ENCODE results near the gene CCDC85A. TPM values are rescaled to one million over a fixed set of nuclear protein-coding genes. Genes with fewer than 3 reads are reported as not detected.
A peak's percentile ranks its signal among the peaks of the same experiment; 100 is the strongest.
"Not testable (repeated sequence)": the region's sequence is repeated elsewhere in the genome, so short reads cannot be mapped to it uniquely, and the experiment has no call there.

The CCDC85A gene
- 1 to 10 TPM; 2.5 to 4.9 TPM for total RNA-seq
- long read RNA-seq, partial matches to known transcripts, result 0 of 2 reads
- long read RNA-seq, other reads (novel, unspliced or antisense), result 2 of 2 reads

- intact Hi-C loops (cut with DNase I), result loop anchor here (5.0 kb wide), 1 partner anchor 1333 kb away; no protein-coding TSS in a partner anchor
- peak; percentile 85 for DNase-seq
- ATAC-seq, result peak; percentile 95 to 96
Measured at GRCh38 chr2:56183643-56184499, at the start of gene CCDC85A. TSS of gene CCDC85A (plus strand) at chr2:56183990. CDS start at chr2:56184625, 635 bp downstream.

GRCh38 chr2:56134861-56135260 lies 48.9 kb upstream of the CCDC85A start:
- no peak for DNase-seq
- intact Hi-C loops (cut with DNase I), result loop anchor here (5.0 kb wide), 2 partner anchors 418 to 1382 kb away; no protein-coding TSS in a partner anchor
- no peak for ATAC-seq

GRCh38 chr2:56142497-56143061 lies 41.2 kb upstream of the CCDC85A start:
- intact Hi-C loops (cut with DNase I); DNase-seq; ATAC-seq: not testable (repeated sequence)

- no peak for DNase-seq
- ATAC-seq, result no peak
- intact Hi-C loops (cut with DNase I), result no loop called here
Measured at GRCh38 chr2:56147907-56148306, 35.9 kb upstream of the CCDC85A start.

GRCh38 chr2:56148825-56149224 lies 35.0 kb upstream of the CCDC85A start:
- DNase-seq, result no peak
- intact Hi-C loops (cut with DNase I), result no loop called here
- no peak for ATAC-seq

GRCh38 chr2:56151841-56152240 lies 31.9 kb upstream of the CCDC85A start:
- intact Hi-C loops (cut with DNase I), result no loop called here
- no peak for ATAC-seq
- DNase-seq, result no peak

- no peak for ATAC-seq
- intact Hi-C loops (cut with DNase I), result no loop called here
Measured at GRCh38 chr2:56155188-56155587, 28.6 kb upstream of the CCDC85A start.

GRCh38 chr2:56159875-56160274 lies 23.9 kb upstream of the CCDC85A start:
- intact Hi-C loops (cut with DNase I); DNase-seq; ATAC-seq: not testable (repeated sequence)

More at GRCh38 chr2:56155188-56155587, 28.6 kb upstream of the CCDC85A start:
- no peak for DNase-seq

GRCh38 chr2:56167616-56168562 lies 15.9 kb upstream of the CCDC85A start:
- intact Hi-C loops (cut with DNase I), result no loop called here
- no peak for DNase-seq
- ATAC-seq, result peak; percentile 38 to 76

GRCh38 chr2:56169521-56169920 lies 14.3 kb upstream of the CCDC85A start:
- no peak for DNase-seq
- no peak for ATAC-seq
- intact Hi-C loops (cut with DNase I), result no loop called here

GRCh38 chr2:56170504-56170903 lies 13.3 kb upstream of the CCDC85A start:
- ATAC-seq, result peak in 1 of 2 donors; percentile 66
- intact Hi-C loops (cut with DNase I), result no loop called here
- DNase-seq, result no peak

- ATAC-seq, result peak in 1 of 2 donors; percentile 27
- intact Hi-C loops (cut with DNase I), result no loop called here
- no peak for DNase-seq
Measured at GRCh38 chr2:56170988-56171387, 12.8 kb upstream of the CCDC85A start.

- no peak for DNase-seq
- ATAC-seq, result no peak
- intact Hi-C loops (cut with DNase I), result no loop called here
Measured at GRCh38 chr2:56175779-56176178, 8.0 kb upstream of the CCDC85A start.

- intact Hi-C loops (cut with DNase I), result no loop called here
- DNase-seq, result no peak
Measured at GRCh38 chr2:56177420-56178220, 6.2 kb upstream of the CCDC85A start.

GRCh38 chr2:56179931-56180330 lies 3.9 kb upstream of the CCDC85A start:
- no peak for ATAC-seq
- intact Hi-C loops (cut with DNase I), result loop anchor here (5.0 kb wide), 1 partner anchor 1337 kb away; no protein-coding TSS in a partner anchor
- DNase-seq, result no peak

More at GRCh38 chr2:56177420-56178220, 6.2 kb upstream of the CCDC85A start:
- ATAC-seq, result no peak

GRCh38 chr2:56182420-56182819 lies 1.4 kb upstream of the CCDC85A start:
- ATAC-seq, result no peak
- intact Hi-C loops (cut with DNase I), result loop anchor here (5.0 kb wide), 1 partner anchor 1335 kb away; no protein-coding TSS in a partner anchor
- no peak for DNase-seq

- peak; percentile 26 for DNase-seq
- intact Hi-C loops (cut with DNase I), result loop anchor here (5.0 kb wide), 1 partner anchor 1333 kb away; no protein-coding TSS in a partner anchor
- peak; percentile 10 to 28 for ATAC-seq
Measured at GRCh38 chr2:56184500-56185011, 766 bp downstream of the CCDC85A start.

GRCh38 chr2:56185101-56185581 lies 1.4 kb downstream of the CCDC85A start:
- ATAC-seq, result peak; percentile 47 to 63
- peak; percentile 52 for DNase-seq

More at GRCh38 chr2:56185101-56185581, 1.4 kb downstream of the CCDC85A start:
- intact Hi-C loops (cut with DNase I), result no loop called here
